K562 (cell line): Measurements from ENCODE around the gene HEMK1.

ENCODE experiments used
- BACH1 ChIP-seq: fragments of 200-800 bp; sonication (Bioruptor generic); IDR thresholded peaks from 2 replicates; pipeline ENCODE4 v1.6.1; 2016; ENCODE audit warnings: missing genetic modification characterization, missing compliant biosample characterization
- CTCF ChIP-seq, 3 experiments: IDR thresholded peaks in 2 of 3; conservative IDR thresholded peaks in 1 of 3; 2 replicates each; pipeline ENCODE4 v1.5.1; 2011 to 2012; ENCODE audit warnings: low read length in 3 of 3, mild to moderate bottlenecking in 3 of 3, control low read depth in 2 of 3, improper control_type of control experiment in 1 of 3, inconsistent platforms in 1 of 3, low read depth in 1 of 3, mixed read lengths in 1 of 3, moderate library complexity in 1 of 3; ENCODE audit not compliant: insufficient read depth in 2 of 3
- SP1 ChIP-seq: sonication (generic); formaldehyde crosslinking; IDR thresholded peaks from 2 replicates; pipeline ENCODE4 v1.8.1; 2022; ENCODE audit warnings: mild to moderate bottlenecking, missing genetic modification reagents

GRCh38 chr3:50644561-50644960 is 75.2 kb downstream of the HEMK1 start:
- TF ChIP-seq BACH1, result no peak
- no peak for TF ChIP-seq CTCF (IDR thresholded peaks at IDR 0.05 in 2 of 3, conservative IDR thresholded peaks at IDR 0.05 in 1 of 3; ENCODE audit: insufficient read depth in 2 of 3, low read depth in 1 of 3, low read length in 3 of 3)
- TF ChIP-seq SP1 (CRISPR knock-in tag), result no peak
